A673 (cell line): ENCODE data around the gene MORC4. TPM values are rescaled to one million over a fixed set of nuclear protein-coding genes. Genes with fewer than 3 reads are reported as not detected.

Source experiments
- BruUV-seq: library from RNA; stranded (reverse); fragments of 400-500 nt; replicated peaks from 2 replicates; lab custom pipeline; 2021; lab: Mats Ljungman, UMichigan
- CTCF ChIA-PET: fragments of 300-600 bp; sonication (Branson Sonifier 250); formaldehyde crosslinking; loops from one replicate; lab custom pipeline; 2022; ENCODE audit warnings: antibody characterized with exemption; lab: Charles Lee
- POLR2A ChIA-PET: fragments of 300-600 bp; sonication (Branson Sonifier 250); formaldehyde crosslinking; loops from one replicate; lab custom pipeline; 2022; ENCODE audit warnings: antibody characterized with exemption; ENCODE audit not compliant: low non-redundant PET; lab: Charles Lee
- DNase-seq: peaks from one replicate; pipeline ENCODE4 v3.0.0-alpha.2; 2015; ENCODE audit warnings: low spot score
- H3K27ac ChIP-seq: fragments of 200-600 bp; sonication (generic); 2 replicates; pipeline ENCODE4 v1.5.1; 2016; ENCODE audit warnings: mixed run types, low read depth, mild to moderate bottlenecking, mixed read lengths, antibody characterized with exemption, low read length; ENCODE audit not compliant: poor library complexity, severe bottlenecking
- H3K27me3 ChIP-seq: fragments of 200-600 bp; sonication (generic); replicated peaks from 2 replicates; pipeline ENCODE4 v1.6.1; 2017; ENCODE audit warnings: mixed run types, low read depth, mild to moderate bottlenecking, mixed read lengths, antibody characterized with exemption, low read length; ENCODE audit not compliant: insufficient read depth, poor library complexity
- H3K36me3 ChIP-seq: fragments of 200-600 bp; sonication (generic); 2 replicates; pipeline ENCODE4 v1.6.1; 2016; ENCODE audit warnings: mixed run types, mild to moderate bottlenecking, mixed read lengths, antibody characterized with exemption, low read length; ENCODE audit not compliant: insufficient read depth, poor library complexity, severe bottlenecking
- H3K4me1 ChIP-seq: fragments of 200-600 bp; sonication (generic); 2 replicates; pipeline ENCODE4 v1.6.1; 2017; ENCODE audit warnings: mixed run types, mild to moderate bottlenecking, mixed read lengths, antibody characterized with exemption, low read length; ENCODE audit not compliant: insufficient read depth, poor library complexity, severe bottlenecking
- H3K4me3 ChIP-seq: fragments of 200-600 bp; sonication (generic); 2 replicates; pipeline ENCODE4 v1.5.1; 2016; ENCODE audit warnings: low read depth, mixed run types, mild to moderate bottlenecking, mixed read lengths, low read length; ENCODE audit not compliant: poor library complexity, severe bottlenecking
- H3K9me3 ChIP-seq: fragments of 200-600 bp; sonication (generic); 2 replicates; pipeline ENCODE4 v1.6.1; 2016; ENCODE audit warnings: mixed run types, low read depth, mild to moderate bottlenecking, mixed read lengths, antibody characterized with exemption, low read length; ENCODE audit not compliant: poor library complexity, severe bottlenecking
- EZH2 ChIP-seq: fragments of 200-600 bp; sonication (generic); IDR thresholded peaks from 2 replicates; pipeline ENCODE4 v1.6.1; 2017; ENCODE audit warnings: borderline replicate concordance, low read depth, mild to moderate bottlenecking, mixed read lengths, antibody characterized with exemption, low read length; ENCODE audit not compliant: poor library complexity, severe bottlenecking
- intact Hi-C: fragments of 100-400 bp; cut with micrococcal nuclease; formaldehyde crosslinking; loops from one replicate; pipeline ENCODE4 v1.10.0; 2022; ENCODE audit not compliant: unreplicated experiment
- total RNA-seq: library from RNA; stranded (reverse); gene quantifications from 2 replicates; pipeline ENCODE4 v1.2.3, GENCODE V29; 2021
- TF ChIP-seq, protein P1 (sequence below): fragments of 300-800, 200-600 bp; sonication (generic); conservative IDR thresholded peaks from 2 replicates; pipeline ENCODE4 v1.5.1; 2017; ENCODE audit warnings: low read depth, mild to moderate bottlenecking, antibody characterized with exemption, low read length, moderate library complexity, mixed read lengths

The MORC4 gene
- total RNA-seq, 1 experiment from 2014 or later, result 15.9 TPM

- no TSS peak for BruUV-seq
- Histone ChIP-seq H3K27ac (no peak overlapping the region), H3K9me3 (no peaks in the 10 kb centered on the region), H3K4me1 (no peaks in the 10 kb centered on the region), H3K27me3 (no peaks in the 10 kb centered on the region), H3K36me3 (no peaks in the 10 kb centered on the region), H3K4me3 (no peak overlapping the region)
- POLR2A ChIA-PET, result no interaction called here
- no peak for DNase-seq
- CTCF ChIA-PET, result interaction anchor here (0.7 to 1.5 kb wide), 2 partner anchors 61 to 773 kb away, joined by 7 to 14 read pairs; no protein-coding TSS in a partner anchor
- TF ChIP-seq EZH2, result no peak
- TF ChIP-seq, protein P1, sequence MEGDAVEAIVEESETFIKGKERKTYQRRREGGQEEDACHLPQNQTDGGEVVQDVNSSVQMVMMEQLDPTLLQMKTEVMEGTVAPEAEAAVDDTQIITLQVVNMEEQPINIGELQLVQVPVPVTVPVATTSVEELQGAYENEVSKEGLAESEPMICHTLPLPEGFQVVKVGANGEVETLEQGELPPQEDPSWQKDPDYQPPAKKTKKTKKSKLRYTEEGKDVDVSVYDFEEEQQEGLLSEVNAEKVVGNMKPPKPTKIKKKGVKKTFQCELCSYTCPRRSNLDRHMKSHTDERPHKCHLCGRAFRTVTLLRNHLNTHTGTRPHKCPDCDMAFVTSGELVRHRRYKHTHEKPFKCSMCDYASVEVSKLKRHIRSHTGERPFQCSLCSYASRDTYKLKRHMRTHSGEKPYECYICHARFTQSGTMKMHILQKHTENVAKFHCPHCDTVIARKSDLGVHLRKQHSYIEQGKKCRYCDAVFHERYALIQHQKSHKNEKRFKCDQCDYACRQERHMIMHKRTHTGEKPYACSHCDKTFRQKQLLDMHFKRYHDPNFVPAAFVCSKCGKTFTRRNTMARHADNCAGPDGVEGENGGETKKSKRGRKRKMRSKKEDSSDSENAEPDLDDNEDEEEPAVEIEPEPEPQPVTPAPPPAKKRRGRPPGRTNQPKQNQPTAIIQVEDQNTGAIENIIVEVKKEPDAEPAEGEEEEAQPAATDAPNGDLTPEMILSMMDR, result no peak
- intact Hi-C loops, result loop anchor here (10.0 kb wide), 2 partner anchors 546 to 876 kb away; partner anchors contain the start of genes FRMPD3, NCBP2L and TSC22D3
Measured at GRCh38 chrX:106899276-106899675, 100.7 kb downstream of the MORC4 start.

DNA sequence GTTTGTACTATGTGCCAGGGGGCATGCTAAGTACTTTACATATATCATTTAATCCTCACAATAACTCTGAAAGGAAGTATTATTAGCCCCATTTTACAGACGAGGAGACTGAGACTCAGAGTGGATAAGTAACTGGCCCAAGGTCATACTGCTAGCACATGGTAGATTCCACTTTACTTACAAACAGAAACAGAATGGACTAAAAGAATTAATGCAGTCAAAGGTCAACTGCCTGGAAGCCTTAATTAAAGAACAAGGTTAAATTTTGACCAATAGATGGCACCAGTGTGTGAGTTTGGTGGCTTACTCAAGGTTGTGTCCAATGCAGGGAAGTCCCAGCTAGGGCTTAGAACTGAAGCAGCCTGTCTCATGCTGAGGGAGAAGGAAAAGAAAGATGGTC is 101.5 kb downstream of the MORC4 start:
- no peak overlapping the region for H3K27ac ChIP-seq
- TF ChIP-seq, protein P1, result peak; percentile 56
- no peak for TF ChIP-seq EZH2
- H3K27me3 ChIP-seq, result no peaks in the 10 kb centered on the region
- no peak overlapping the region for H3K4me3 ChIP-seq
- CTCF ChIA-PET, result interaction anchor here (1.5 kb wide), 1 partner anchor 62 kb away, joined by 7 read pairs; no protein-coding TSS in a partner anchor
- peak; percentile 58 for DNase-seq
- no TSS peak for BruUV-seq
- H3K4me1 ChIP-seq, result no peaks in the 10 kb centered on the region
- POLR2A ChIA-PET, result no interaction called here
- intact Hi-C loops, result loop anchor here (10.0 kb wide), 2 partner anchors 546 to 876 kb away; partner anchors contain the start of genes FRMPD3, NCBP2L and TSC22D3
- no peaks in the 10 kb centered on the region for H3K36me3 ChIP-seq
- H3K9me3 ChIP-seq, result no peaks in the 10 kb centered on the region

DNA sequence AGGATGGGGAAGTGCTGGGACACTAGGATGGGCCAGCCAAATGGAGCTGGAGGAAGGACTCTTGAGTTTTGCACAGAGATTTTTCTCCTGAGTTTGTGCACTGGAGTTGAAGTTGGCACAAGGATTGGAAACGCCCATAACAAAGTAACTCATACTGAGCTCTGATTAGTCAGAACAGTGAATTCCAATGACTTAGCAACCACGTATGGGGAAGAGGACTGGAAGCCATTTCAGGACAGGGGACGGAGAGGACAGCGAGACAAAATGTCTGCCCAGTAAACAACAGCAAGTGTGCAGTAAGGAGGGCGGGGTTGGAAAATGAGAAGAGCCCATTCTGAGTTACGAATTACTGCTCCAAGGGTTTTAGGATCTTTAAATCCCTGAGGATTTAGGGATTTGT is 102.8 kb downstream of the MORC4 start:
- H3K36me3 ChIP-seq, result no peaks in the 10 kb centered on the region
- no peaks in the 10 kb centered on the region for H3K4me1 ChIP-seq
- TF ChIP-seq, protein P1, result no peak
- no peak for TF ChIP-seq EZH2
- H3K27ac ChIP-seq, result no peak overlapping the region
- H3K4me3 ChIP-seq, result no peak overlapping the region
- H3K9me3 ChIP-seq, result no peaks in the 10 kb centered on the region
- ChIA-PET CTCF (no interaction called here), POLR2A (interaction anchor here (0.6 kb wide), 1 partner anchor 817 kb away, joined by 3 read pairs; no protein-coding TSS in a partner anchor)
- no TSS peak for BruUV-seq
- H3K27me3 ChIP-seq, result no peaks in the 10 kb centered on the region
- intact Hi-C loops, result loop anchor here (10.0 kb wide), 2 partner anchors 548 to 878 kb away; partner anchors contain the start of genes FRMPD3, NCBP2L and TSC22D3
- peak; percentile 18 for DNase-seq
